Measurements from ENCODE around the gene NEXMIF.

DNA sequence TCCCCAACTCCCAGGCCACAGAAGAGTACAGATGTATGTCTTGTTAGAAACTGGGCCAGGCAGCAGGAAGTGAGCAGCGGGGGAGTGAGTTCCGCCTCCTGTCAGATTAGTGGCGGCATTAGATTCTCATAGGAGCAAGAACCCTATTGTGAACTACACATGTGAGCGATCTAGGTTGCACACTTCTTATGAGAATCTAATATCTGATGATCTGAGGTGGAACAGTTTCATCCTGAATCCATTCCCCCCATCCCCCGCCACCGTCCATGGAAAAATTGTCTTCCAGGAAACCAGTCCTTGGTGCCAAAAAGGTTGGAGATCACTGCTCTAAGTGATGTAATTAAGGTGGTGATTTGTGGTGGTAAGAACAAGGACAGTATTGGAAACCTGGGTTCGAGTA is 24.5 kb upstream of the NEXMIF start:
- TF ChIP-seq RNF2 (IDR thresholded peaks at IDR 0.05; ENCODE audit: borderline replicate concordance, low read depth) (no peak), ZSCAN20 (CRISPR knock-in tag; IDR thresholded peaks at IDR 0.05) (no peak), EP300 (IDR thresholded peaks at IDR 0.05) (no peak), RFX5 (IDR thresholded peaks at IDR 0.05) (no peak), CHD4 (IDR thresholded peaks at IDR 0.05; ENCODE audit: borderline replicate concordance) (no peak)
- TF ChIP-seq, protein P1, sequence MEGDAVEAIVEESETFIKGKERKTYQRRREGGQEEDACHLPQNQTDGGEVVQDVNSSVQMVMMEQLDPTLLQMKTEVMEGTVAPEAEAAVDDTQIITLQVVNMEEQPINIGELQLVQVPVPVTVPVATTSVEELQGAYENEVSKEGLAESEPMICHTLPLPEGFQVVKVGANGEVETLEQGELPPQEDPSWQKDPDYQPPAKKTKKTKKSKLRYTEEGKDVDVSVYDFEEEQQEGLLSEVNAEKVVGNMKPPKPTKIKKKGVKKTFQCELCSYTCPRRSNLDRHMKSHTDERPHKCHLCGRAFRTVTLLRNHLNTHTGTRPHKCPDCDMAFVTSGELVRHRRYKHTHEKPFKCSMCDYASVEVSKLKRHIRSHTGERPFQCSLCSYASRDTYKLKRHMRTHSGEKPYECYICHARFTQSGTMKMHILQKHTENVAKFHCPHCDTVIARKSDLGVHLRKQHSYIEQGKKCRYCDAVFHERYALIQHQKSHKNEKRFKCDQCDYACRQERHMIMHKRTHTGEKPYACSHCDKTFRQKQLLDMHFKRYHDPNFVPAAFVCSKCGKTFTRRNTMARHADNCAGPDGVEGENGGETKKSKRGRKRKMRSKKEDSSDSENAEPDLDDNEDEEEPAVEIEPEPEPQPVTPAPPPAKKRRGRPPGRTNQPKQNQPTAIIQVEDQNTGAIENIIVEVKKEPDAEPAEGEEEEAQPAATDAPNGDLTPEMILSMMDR (IDR thresholded peaks at IDR 0.05), result no peak
- TF ChIP-seq, protein P2, sequence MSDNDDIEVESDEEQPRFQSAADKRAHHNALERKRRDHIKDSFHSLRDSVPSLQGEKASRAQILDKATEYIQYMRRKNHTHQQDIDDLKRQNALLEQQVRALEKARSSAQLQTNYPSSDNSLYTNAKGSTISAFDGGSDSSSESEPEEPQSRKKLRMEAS (IDR thresholded peaks at IDR 0.05), result no peak
